Naive B cell (primary cell): ENCODE measurements around the gene PTPN5. TPM values are rescaled to one million over a fixed set of nuclear protein-coding genes. Genes with fewer than 3 reads are reported as not detected.

Experiments used
- ATAC-seq, 2 donors: fragments of 150-1000 bp; cut with Tn5 transposase; 2 replicates each; pipeline ENCODE4 v1.10.0; 2021; ENCODE audit warnings: low read depth in 2 of 2, mild to moderate bottlenecking in 2 of 2, moderate library complexity in 2 of 2
- DNase-seq: peaks from one replicate; pipeline ENCODE4 v3.0.0; 2022
- H3K27ac Mint-ChIP-seq, 6 donors: one replicate each; pipeline ENCODE4 v1.8.0; 2020 to 2022; ENCODE audit warnings: mild to moderate bottlenecking in 6 of 6, mixed read lengths in 6 of 6, moderate library complexity in 5 of 6, inconsistent platforms in 2 of 6
- H3K27me3 Mint-ChIP-seq, 3 donors: one replicate each; pipeline ENCODE4 v1.8.0; 2021 to 2022; ENCODE audit warnings: mixed read lengths in 3 of 3, mild to moderate bottlenecking in 1 of 3
- H3K36me3 Mint-ChIP-seq, 2 donors: one replicate each; pipeline ENCODE4 v1.8.0; 2020 to 2022; ENCODE audit warnings: mixed read lengths in 2 of 2, inconsistent platforms in 1 of 2, mild to moderate bottlenecking in 1 of 2
- H3K4me1 Mint-ChIP-seq, 3 donors: one replicate each; pipeline ENCODE4 v1.8.0; 2020 to 2022; ENCODE audit warnings: mixed read lengths in 3 of 3, inconsistent platforms in 1 of 3, mild to moderate bottlenecking in 1 of 3, moderate library complexity in 1 of 3
- H3K4me3 Mint-ChIP-seq, 8 donors: one replicate each; pipeline ENCODE4 v1.8.0; 2020 to 2022; ENCODE audit warnings: mild to moderate bottlenecking in 8 of 8, mixed read lengths in 8 of 8, moderate library complexity in 8 of 8, inconsistent platforms in 2 of 8
- H3K9me3 Mint-ChIP-seq, 7 donors: one replicate each; pipeline ENCODE4 v1.8.0; 2020 to 2022; ENCODE audit warnings: mixed read lengths in 7 of 7, mild to moderate bottlenecking in 5 of 7, inconsistent platforms in 2 of 7, moderate library complexity in 1 of 7
- polyA plus RNA-seq, 6 donors: library from polyadenylated mRNA; unstranded; fragments of 300-500 nt; fragmentation: Illumina TruSeq; gene quantifications; one replicate each; pipeline ENCODE4 v1.2.3, GENCODE V29; 2021; ENCODE audit warnings: low read depth in 6 of 6

Gene PTPN5
- polyA plus RNA-seq, 6 donors from 2014 or later = not detected

DNA sequence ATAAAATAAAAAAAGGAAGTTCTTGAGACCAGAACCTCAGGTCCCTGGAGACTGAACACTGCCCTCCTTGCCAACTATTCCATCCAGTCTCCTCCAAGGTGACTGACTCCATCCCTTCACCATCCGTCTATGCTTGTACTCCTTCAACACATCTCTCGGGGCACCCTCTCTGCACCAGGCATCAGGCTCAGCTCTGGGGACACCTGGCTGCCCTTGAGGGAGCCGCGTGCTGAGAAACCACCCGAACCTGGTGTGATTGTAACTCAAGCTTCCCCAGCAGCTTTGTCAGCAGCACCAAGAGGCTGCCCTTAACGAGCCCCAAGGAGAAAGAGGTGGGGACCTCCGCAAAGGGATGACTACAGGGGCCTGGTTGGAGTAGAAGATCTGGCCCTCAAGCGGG is 1.7 kb downstream of the PTPN5 start:
- no peaks in the 10 kb centered on the region for H3K36me3 Mint-ChIP-seq
- DNase-seq (no peak), ATAC-seq (no peak)
- H3K4me3 Mint-ChIP-seq = no peak overlapping the region
- H3K4me1 Mint-ChIP-seq = peaks cover 0 to 10% (median 0%) of the 10 kb centered on the region in 3 donors
- peaks cover 37 to 67% (median 52%) of the 10 kb centered on the region in 3 donors for H3K27me3 Mint-ChIP-seq
- peaks cover 0 to 2% (median 0%) of the 10 kb centered on the region in 7 donors for H3K9me3 Mint-ChIP-seq
- no peak overlapping the region for H3K27ac Mint-ChIP-seq

DNA sequence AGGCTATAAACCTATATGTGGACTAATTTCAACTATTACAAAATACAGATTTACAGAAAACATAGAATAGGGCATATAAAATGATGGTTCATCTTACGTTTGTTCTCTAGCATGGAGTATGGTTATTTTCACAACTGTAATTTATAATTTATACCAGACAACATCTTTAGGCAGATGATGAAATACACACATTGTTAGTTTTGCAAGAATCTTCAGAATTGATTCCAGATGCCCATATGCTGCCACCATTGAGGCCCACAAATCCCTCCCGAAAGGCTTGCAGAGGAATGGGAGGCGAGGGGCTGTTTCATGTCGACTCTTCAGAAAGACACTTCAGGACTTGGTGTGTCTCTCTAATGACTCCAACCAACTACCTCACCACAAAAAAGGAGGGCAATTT is 6.2 kb downstream of the PTPN5 start:
- ATAC-seq = no peak
- H3K4me1 Mint-ChIP-seq = no peaks in the 10 kb centered on the region
- no peaks in the 10 kb centered on the region for H3K9me3 Mint-ChIP-seq

DNA sequence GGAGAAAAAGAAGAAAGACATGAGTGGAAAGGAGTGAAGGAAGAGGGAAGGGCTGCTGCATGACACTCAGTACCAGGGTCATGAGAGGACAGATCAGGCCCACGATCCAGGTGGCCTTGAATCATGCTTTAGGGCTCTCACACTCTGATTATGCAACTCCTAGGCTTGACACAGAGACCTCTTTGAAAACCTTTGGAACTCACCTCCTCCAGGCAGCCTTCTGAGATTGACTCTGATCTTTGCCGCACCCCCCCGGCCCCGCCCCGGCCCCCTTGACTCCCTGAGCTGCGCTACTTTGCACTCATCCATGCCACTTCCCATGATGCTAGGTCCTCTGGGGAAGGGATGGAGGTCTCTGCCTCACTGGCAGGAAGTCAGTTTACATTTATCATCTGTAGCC is 10.7 kb downstream of the PTPN5 start:
- Mint-ChIP-seq H3K27ac (no peak overlapping the region), H3K36me3 (no peaks in the 10 kb centered on the region), H3K9me3 (no peaks in the 10 kb centered on the region), H3K4me1 (no peaks in the 10 kb centered on the region), H3K27me3 (peaks cover 17 to 20% (median 19%) of the 10 kb centered on the region in 3 donors), H3K4me3 (no peak overlapping the region)
- ATAC-seq = no peak
- DNase-seq = no peak

More for the DNA sequence above, 6.2 kb downstream of the PTPN5 start:
- no peak overlapping the region for H3K4me3 Mint-ChIP-seq
- peaks cover 34 to 45% (median 44%) of the 10 kb centered on the region in 3 donors for H3K27me3 Mint-ChIP-seq
- H3K36me3 Mint-ChIP-seq = no peaks in the 10 kb centered on the region
- DNase-seq = no peak
- no peak overlapping the region for H3K27ac Mint-ChIP-seq

DNA sequence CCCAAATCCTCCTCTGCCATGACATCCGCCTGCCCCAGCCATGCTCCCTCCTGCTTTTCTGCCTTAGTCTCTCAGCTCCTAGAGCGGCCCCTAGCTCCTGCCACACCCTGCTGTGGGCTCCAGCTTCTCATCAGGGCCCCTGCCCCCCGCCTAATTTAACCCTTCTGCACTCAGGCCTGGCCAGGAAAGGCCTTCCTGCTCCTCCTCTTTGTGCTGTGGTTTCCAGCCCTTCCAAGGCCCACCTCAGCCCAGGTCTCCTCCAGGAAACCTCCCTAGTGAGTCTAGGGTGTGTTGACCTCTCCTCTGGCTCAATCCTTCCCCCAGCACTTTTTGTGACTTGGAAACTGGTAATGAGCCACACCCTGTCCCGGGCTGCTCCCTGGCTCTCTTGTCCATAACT is 11.3 kb downstream of the PTPN5 start:
- peaks cover 18 to 19% (median 19%) of the 10 kb centered on the region in 3 donors for H3K27me3 Mint-ChIP-seq
- ATAC-seq (no peak), DNase-seq (no peak)
- H3K4me3 Mint-ChIP-seq = peak overlapping the region in 1 of 8 donors; percentile 47
- peaks cover 0 to under 1% (median 0%) of the 10 kb centered on the region in 3 donors for H3K4me1 Mint-ChIP-seq
- no peaks in the 10 kb centered on the region for H3K9me3 Mint-ChIP-seq
- H3K27ac Mint-ChIP-seq = peak overlapping the region in 1 of 6 donors; percentile 12
- no peaks in the 10 kb centered on the region for H3K36me3 Mint-ChIP-seq

DNA sequence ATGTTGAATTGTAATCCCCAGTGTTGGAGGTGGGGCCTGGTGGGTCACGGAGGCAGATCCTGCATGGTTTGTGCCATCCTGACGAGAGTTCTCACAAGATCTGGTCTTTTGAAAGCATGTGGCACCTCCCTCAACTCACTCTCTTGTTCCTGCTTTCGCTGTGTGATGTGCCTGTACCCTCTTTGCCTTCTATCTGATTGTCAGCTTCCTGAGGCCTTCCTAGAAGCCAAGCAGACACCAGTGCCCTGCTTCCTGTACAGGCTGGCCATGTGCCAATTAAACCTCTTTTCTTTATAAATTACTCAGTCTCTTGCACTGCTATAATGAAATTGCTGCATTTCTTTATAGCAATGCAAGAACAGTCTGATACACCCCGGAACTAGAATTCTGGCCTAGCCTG is 13.1 kb downstream of the PTPN5 start:
- no peaks in the 10 kb centered on the region for H3K9me3 Mint-ChIP-seq
- H3K4me3 Mint-ChIP-seq = no peak overlapping the region

DNA sequence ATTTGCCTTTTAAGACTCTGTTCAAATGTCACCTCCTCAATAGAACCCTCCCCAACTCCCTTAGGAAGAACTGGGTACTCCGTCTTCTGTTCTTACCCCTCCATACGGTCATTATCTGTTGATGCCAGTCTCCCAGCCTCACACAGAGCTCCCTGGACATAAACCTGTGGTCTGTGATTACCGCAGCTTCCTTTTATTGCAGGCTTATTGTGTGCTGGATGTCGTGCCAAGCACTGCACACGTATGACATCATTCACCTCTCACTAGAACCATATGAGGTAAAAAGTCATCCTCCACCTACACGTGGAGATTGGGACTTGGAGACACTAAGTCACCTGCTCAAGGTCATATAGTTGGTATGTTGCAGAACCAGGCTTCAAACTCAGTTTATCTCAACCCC is 15.3 kb downstream of the PTPN5 start:
- Mint-ChIP-seq H3K27ac (no peak overlapping the region), H3K27me3 (peaks cover 17 to 31% (median 17%) of the 10 kb centered on the region in 3 donors), H3K4me1 (peaks cover 0 to 2% (median 0%) of the 10 kb centered on the region in 3 donors), H3K9me3 (no peaks in the 10 kb centered on the region), H3K4me3 (no peak overlapping the region), H3K36me3 (no peaks in the 10 kb centered on the region)
- DNase-seq (no peak), ATAC-seq (no peak)

More for the DNA sequence above, 13.1 kb downstream of the PTPN5 start:
- H3K27me3 Mint-ChIP-seq = peaks cover under 1 to 20% (median 15%) of the 10 kb centered on the region in 3 donors
- DNase-seq (no peak), ATAC-seq (no peak)
- no peaks in the 10 kb centered on the region for H3K36me3 Mint-ChIP-seq
- H3K4me1 Mint-ChIP-seq = peaks cover 0 to 2% (median 0%) of the 10 kb centered on the region in 3 donors
- H3K27ac Mint-ChIP-seq = peak overlapping the region in 1 of 6 donors; percentile 10

DNA sequence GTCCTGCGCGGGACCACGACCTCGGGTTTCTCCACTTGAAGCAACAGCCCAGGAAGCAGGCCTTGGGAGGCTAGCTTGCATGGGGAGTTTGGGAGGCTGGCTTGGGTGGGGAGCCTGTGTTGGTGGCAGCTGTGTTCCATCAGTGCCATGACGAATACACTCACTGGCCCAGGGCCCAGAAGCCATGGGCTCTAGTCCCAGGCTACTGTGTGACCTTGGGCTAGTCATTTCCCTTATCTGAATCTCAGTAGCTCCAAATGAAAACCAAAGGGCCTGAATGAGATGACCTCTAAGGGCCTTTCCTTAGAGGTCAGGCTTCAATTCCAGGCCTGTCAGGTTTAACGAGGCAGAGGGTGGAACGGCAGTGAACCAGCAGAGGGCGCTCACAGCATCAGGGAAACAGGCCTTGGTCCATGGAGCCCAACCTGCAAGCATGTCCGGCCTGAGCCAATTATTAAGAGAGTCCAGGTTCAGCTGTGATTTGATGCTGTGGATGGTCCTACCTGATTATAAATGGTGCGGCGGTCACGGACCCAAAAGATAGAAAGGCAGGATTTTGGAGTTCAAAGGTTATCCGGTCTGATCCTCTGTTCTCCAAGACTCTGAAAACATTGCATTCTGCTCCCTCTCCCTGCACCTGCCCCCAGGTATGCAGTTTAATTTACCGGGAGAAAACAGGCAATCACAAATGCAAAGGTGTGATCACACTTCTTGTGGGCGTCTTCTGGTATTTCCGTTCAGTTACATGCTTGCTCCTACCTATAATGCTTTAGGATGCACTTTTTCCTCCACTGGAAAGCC is 15.9 kb downstream of the PTPN5 start:
- ATAC-seq (no peak), DNase-seq (no peak)
- Mint-ChIP-seq H3K4me3 (no peak overlapping the region), H3K27me3 (peaks cover 20 to 34% (median 24%) of the 10 kb centered on the region in 3 donors), H3K27ac (no peak overlapping the region), H3K9me3 (no peaks in the 10 kb centered on the region), H3K36me3 (no peaks in the 10 kb centered on the region), H3K4me1 (peaks cover 0 to 2% (median 0%) of the 10 kb centered on the region in 3 donors)

DNA sequence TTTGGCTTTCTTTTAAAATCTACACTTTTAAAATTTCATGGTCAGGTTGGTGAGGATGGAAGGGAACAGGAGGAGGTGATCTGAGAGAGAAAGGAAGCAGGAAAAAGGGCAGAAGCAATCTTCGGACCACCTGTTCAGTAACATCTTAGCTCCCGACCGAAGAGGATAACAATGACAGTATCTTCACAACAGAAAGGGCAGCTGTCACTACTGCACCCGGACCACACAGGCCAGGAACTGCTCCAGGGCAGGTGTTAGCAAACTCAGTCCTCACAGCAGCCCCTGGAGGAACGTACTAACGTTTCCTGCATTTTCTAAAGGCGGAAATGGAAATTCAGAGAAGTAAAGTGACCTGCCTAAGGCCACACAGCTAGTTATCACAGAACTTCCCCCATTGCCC is 16.8 kb downstream of the PTPN5 start:
- DNase-seq (no peak), ATAC-seq (no peak)
- no peak overlapping the region for H3K4me3 Mint-ChIP-seq
- H3K27ac Mint-ChIP-seq = peak overlapping the region in 1 of 6 donors; percentile 10
- H3K36me3 Mint-ChIP-seq = no peaks in the 10 kb centered on the region
- H3K4me1 Mint-ChIP-seq = peaks cover 0 to 2% (median 0%) of the 10 kb centered on the region in 3 donors
- no peaks in the 10 kb centered on the region for H3K9me3 Mint-ChIP-seq
- H3K27me3 Mint-ChIP-seq = peaks cover 20 to 38% (median 27%) of the 10 kb centered on the region in 3 donors

DNA sequence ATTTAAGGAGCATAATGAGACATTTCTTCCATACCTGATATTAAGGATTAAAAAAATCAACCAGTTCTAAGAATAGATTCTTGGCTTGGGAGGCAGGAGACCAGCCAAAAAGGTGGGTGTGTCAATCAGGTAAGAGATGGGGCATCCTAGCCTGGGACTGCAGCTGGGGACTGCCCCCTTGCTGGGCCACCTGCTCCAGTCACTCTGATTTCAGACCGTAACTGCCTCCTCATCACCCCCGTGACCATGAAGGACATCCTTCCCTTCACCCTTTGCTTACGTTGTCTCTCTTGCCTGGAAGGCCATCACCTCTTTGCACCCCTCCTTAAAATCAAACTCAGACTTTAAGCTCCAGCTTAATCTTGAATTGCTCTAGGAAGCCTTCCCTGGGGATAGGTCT is 17.9 kb downstream of the PTPN5 start:
- DNase-seq (no peak), ATAC-seq (no peak)
- no peak overlapping the region for H3K27ac Mint-ChIP-seq
- H3K27me3 Mint-ChIP-seq = peaks cover 20 to 38% (median 27%) of the 10 kb centered on the region in 3 donors
- peaks cover 0 to 2% (median 0%) of the 10 kb centered on the region in 3 donors for H3K4me1 Mint-ChIP-seq
- no peaks in the 10 kb centered on the region for H3K9me3 Mint-ChIP-seq
- H3K4me3 Mint-ChIP-seq = no peak overlapping the region
- H3K36me3 Mint-ChIP-seq = no peaks in the 10 kb centered on the region

DNA sequence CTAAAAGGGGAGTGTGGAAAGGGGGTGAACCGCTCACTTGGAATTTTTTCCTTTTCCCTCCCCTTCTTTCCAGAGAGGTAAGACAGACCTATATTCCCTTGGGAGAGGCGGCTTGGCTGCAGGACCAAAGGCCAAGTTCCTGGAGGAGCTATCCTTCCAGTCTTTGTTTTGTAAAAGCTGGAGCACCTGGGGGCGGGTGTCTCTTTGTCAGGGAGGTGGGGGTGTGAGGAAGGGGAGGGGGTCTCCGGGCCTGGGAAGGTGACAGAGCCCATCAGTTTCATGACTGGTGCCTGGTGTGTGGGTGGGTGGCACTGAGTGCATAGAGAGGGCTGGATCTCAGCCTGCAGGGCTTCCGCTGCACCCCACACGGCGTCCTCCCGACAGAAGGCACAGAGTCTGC is 18.5 kb downstream of the PTPN5 start:
- DNase-seq (no peak), ATAC-seq (no peak)
- Mint-ChIP-seq H3K27ac (no peak overlapping the region), H3K27me3 (peaks cover 20 to 38% (median 27%) of the 10 kb centered on the region in 3 donors), H3K9me3 (no peaks in the 10 kb centered on the region), H3K4me1 (peaks cover 0 to 2% (median 0%) of the 10 kb centered on the region in 3 donors), H3K4me3 (no peak overlapping the region), H3K36me3 (no peaks in the 10 kb centered on the region)

DNA sequence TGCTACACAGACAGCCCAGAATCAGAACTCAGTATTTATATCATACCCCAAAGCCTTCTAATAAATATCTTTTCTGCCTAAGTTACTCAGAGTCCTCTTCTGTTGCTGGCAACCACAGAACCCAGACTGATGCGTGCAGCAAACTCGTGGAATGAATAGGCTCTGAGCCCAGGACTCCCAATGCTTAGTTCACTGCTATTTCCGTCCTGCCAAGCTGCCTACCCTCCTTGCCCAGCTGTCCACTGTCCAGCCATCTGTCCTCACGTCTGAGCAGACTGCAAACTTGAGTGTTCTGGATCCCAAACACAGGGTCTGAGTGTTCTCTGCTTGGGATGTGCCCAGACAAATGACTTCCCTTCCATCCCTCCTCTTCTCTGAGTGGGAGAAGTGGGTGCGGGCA is 19.4 kb downstream of the PTPN5 start:
- Mint-ChIP-seq H3K27ac (no peak overlapping the region), H3K4me1 (peaks cover 0 to 2% (median 0%) of the 10 kb centered on the region in 3 donors), H3K27me3 (peaks cover 17 to 38% (median 27%) of the 10 kb centered on the region in 3 donors), H3K36me3 (no peaks in the 10 kb centered on the region), H3K4me3 (no peak overlapping the region), H3K9me3 (no peaks in the 10 kb centered on the region)
- DNase-seq = no peak
- ATAC-seq = no peak

DNA sequence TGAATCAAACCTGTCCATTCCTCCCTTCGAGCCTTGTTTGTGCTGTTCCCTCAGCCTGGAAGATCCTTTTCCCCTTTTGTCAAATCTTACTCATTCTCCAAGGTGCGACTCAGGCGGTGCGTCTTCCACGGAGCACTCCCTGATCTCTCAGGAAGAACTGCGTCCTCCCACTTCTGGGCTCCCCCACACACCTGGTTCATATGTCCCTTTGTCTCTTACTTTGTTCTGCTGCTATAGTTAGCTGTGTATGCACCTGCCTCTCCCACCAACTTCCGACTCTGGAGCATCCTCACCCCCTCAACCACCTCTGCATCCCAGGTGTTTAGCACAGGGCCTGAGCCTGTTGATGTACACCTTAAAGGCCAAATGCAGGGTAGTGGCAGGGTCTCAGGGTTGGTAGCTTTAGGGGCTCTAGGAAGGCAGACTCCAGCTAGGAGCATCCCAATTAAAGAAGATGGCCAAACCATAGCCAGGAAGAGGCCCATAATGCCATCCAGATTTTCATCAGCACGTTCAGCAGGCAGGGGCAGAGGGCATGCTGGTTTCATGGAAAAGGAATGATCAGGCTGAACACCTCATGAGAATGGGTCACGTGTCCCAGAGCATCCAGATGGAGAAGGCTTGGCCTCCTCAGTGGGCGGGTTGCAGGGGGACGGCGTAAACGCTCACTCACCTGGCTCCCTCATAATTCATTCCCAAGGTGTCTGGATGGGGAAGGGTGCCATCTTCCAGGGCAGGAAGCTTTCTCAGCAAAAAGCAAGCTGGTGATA is 20.1 kb downstream of the PTPN5 start:
- no peaks in the 10 kb centered on the region for H3K36me3 Mint-ChIP-seq
- no peak overlapping the region for H3K27ac Mint-ChIP-seq
- ATAC-seq (no peak), DNase-seq (no peak)
- no peaks in the 10 kb centered on the region for H3K9me3 Mint-ChIP-seq
- H3K4me1 Mint-ChIP-seq = peaks cover 0 to 2% (median 0%) of the 10 kb centered on the region in 3 donors
- H3K4me3 Mint-ChIP-seq = no peak overlapping the region
- H3K27me3 Mint-ChIP-seq = peaks cover 17 to 38% (median 27%) of the 10 kb centered on the region in 3 donors

DNA sequence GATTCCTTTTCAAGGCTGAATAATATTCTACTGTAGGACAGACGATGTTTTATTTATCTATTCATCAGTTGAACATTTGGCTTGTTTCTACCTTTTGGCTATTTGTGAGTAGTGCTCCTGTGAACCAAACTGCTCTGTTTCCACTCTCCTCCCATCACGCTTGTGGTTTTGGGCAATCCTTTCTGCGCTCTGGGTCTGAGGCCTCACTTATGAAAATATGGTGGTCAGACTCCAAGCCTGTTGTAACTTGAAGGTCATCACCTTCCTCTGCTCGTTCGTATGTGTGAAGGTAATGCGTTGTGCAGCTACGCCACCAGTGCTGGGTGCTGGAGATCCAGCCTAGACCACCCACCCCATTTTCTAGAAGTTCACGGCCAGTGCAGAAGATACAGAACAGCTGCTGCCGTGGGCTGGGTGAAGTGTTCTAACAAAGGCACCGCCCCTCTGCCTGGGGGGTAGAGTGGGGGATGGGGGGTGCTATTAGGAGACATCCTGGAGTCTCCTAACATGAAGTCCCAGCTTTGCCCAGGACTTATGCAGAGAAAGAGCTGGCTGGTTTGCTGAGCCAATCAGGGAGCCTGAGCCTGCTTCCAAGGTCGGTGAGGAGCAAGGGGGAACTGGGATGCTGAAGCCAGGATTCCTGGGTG is 21.0 kb downstream of the PTPN5 start:
- no peaks in the 10 kb centered on the region for H3K9me3 Mint-ChIP-seq
- peaks cover 0 to 2% (median 0%) of the 10 kb centered on the region in 3 donors for H3K4me1 Mint-ChIP-seq
- DNase-seq (no peak), ATAC-seq (no peak)
- no peaks in the 10 kb centered on the region for H3K36me3 Mint-ChIP-seq
- H3K27ac Mint-ChIP-seq = no peak overlapping the region
- H3K27me3 Mint-ChIP-seq = peaks cover 11 to 38% (median 27%) of the 10 kb centered on the region in 3 donors
- H3K4me3 Mint-ChIP-seq = no peak overlapping the region
